ENCODE data around the gene HRH1. TPM values are rescaled to one million over a fixed set of nuclear protein-coding genes. Genes with fewer than 3 reads are reported as not detected.

The HRH1 gene
- total RNA-seq, 2 donors from 2014 or later, result 0.50 to 5.9 TPM

DNA sequence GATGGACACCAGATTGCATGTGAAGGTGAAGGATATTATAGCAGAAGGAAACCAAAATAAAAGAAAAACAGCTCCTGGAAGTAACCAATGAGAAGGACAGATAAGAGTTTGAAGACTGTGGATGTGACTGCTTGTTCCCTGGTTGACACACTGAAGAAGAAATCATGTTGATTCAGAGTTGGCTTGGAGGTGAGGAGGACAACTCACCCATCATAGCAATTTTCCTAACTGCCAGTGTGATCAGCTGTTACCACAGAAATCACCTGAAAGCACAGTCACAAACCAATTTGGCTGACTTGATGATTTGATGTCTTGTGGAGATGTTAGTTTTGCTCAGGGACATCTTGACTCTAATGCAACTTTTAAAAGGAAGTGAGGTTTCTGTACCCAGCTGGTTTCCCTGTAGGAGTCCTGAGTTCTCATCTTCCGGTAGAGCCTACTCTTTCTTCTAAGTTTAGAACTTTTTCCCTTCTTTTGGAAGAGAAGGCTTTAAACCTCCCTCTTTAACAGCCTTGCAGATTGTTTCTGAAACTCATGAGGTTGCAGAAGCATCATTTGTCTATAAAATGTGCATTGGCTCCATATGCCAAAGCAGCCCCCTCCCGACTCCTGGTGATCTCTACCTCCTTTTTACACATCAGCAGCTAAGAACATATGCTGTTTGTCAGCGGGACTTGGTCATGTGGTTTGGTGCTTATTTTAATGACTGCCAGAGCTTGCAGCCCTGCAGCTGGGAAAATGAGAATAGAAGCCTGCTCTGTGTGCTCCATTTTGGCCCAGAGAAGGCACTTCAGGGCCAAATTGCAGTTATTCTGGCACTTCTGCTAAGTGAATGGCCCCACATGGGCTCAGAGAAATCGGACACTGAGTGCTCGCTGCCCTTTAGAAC is 128.2 kb downstream of the HRH1 start:
- Histone ChIP-seq H3K36me3 (no peaks in the 10 kb centered on the region), H3K9me3 (no peaks in the 10 kb centered on the region), H3K27me3 (replicated peaks; ENCODE audit: insufficient read depth) (no peaks in the 10 kb centered on the region), H3K27ac (no peak overlapping the region), H3K4me3 (no peak overlapping the region), H3K4me1 (replicated peaks) (peaks cover 4% of the 10 kb centered on the region)
- WGBS, result 50% methylated on average over 5 of the region's 5 CpGs
- TF ChIP-seq POLR2A (IDR thresholded peaks at IDR 0.05), result no peak
- TF ChIP-seq POLR2AphosphoS5 (IDR thresholded peaks at IDR 0.05), result no peak
- TF ChIP-seq, protein P1, sequence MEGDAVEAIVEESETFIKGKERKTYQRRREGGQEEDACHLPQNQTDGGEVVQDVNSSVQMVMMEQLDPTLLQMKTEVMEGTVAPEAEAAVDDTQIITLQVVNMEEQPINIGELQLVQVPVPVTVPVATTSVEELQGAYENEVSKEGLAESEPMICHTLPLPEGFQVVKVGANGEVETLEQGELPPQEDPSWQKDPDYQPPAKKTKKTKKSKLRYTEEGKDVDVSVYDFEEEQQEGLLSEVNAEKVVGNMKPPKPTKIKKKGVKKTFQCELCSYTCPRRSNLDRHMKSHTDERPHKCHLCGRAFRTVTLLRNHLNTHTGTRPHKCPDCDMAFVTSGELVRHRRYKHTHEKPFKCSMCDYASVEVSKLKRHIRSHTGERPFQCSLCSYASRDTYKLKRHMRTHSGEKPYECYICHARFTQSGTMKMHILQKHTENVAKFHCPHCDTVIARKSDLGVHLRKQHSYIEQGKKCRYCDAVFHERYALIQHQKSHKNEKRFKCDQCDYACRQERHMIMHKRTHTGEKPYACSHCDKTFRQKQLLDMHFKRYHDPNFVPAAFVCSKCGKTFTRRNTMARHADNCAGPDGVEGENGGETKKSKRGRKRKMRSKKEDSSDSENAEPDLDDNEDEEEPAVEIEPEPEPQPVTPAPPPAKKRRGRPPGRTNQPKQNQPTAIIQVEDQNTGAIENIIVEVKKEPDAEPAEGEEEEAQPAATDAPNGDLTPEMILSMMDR (IDR thresholded peaks at IDR 0.05), result no peak
- no peak for DNase-seq (ENCODE audit: low spot score)
- intact Hi-C loops (cut with DNase I), result no loop called here

DNA sequence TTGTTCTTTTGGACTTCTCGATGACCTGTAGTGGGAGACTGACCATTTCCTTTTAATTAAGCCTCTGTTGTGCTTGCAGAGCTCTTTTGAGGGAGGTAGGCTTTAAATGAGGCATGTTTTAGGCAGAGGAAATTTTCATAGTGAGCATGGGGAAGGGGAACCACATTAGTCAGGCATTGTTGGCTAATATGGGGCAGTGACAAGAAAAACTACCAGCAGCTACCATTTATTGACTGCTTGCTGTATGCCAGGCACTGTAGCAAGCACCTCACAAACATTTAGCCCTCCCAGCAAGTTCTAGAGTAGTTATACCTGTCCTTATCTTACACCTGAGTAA is 128.8 kb downstream of the HRH1 start:
- WGBS, result 61% methylated on average over 1 of the region's 1 CpG

DNA sequence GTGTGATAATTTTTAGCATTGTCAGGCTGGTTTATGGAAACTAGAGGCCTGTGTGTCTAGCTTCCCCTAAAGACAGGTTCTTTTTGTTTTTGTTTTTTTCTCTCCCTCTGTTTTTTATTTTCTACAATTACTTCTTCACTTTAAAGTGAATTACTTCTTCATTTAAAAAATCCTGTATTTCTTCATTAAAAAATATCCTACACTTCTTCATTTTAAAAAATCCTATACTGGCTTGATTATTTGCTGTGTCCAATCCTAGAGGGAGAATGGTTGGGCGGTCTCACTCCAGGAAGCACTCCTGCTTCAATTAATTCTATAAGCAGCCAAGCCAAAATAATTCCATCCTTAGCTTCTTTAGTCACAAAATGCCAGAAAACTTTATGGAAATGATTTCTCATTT is 129.7 kb downstream of the HRH1 start:
- no peaks in the 10 kb centered on the region for H3K36me3 ChIP-seq
- H3K4me1 ChIP-seq (replicated peaks), result peaks cover 9% of the 10 kb centered on the region
- no peak for TF ChIP-seq POLR2A (IDR thresholded peaks at IDR 0.05)
- TF ChIP-seq POLR2AphosphoS5 (IDR thresholded peaks at IDR 0.05), result no peak
- TF ChIP-seq, protein P1 (IDR thresholded peaks at IDR 0.05), result no peak
- no peak overlapping the region for H3K4me3 ChIP-seq
- intact Hi-C loops (cut with DNase I), result no loop called here
- no peak for DNase-seq (ENCODE audit: low spot score)
- no peaks in the 10 kb centered on the region for H3K27me3 ChIP-seq (replicated peaks; ENCODE audit: insufficient read depth)
- H3K9me3 ChIP-seq, result no peaks in the 10 kb centered on the region
- no peak overlapping the region for H3K27ac ChIP-seq
- WGBS, result 100% methylated on average over 1 of the region's 1 CpG

More for the DNA sequence above, 128.8 kb downstream of the HRH1 start:
- no peaks in the 10 kb centered on the region for H3K36me3 ChIP-seq
- no peak for DNase-seq (ENCODE audit: low spot score)
- no peaks in the 10 kb centered on the region for H3K27me3 ChIP-seq (replicated peaks; ENCODE audit: insufficient read depth)
- H3K4me3 ChIP-seq, result no peak overlapping the region
- no peak overlapping the region for H3K27ac ChIP-seq
- intact Hi-C loops (cut with DNase I), result no loop called here
- no peaks in the 10 kb centered on the region for H3K9me3 ChIP-seq
- H3K4me1 ChIP-seq (replicated peaks), result peaks cover 7% of the 10 kb centered on the region
- no peak for TF ChIP-seq POLR2A (IDR thresholded peaks at IDR 0.05)
- no peak for TF ChIP-seq POLR2AphosphoS5 (IDR thresholded peaks at IDR 0.05)
- TF ChIP-seq, protein P1 (IDR thresholded peaks at IDR 0.05), result no peak

DNA sequence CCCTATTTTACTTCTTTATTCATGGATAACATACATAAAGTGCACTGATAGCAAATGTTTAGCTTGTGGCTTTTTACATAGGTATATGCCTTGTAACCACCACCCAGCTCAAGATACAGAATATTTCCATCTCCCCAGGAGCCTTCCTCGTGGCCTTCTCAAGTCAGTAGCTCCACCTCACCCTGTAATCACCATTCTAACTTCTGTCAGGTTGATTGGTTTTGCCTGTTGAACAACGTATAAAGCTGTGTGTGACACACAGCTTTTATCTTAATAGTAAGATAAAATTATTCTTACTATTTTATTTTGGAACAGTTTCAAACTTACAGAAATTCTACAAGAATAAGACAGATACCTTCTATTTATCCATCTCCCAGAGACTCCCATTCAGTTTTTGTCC is 131.2 kb downstream of the HRH1 start:
- H3K4me3 ChIP-seq, result no peak overlapping the region
- H3K27me3 ChIP-seq (replicated peaks; ENCODE audit: insufficient read depth), result no peaks in the 10 kb centered on the region
- H3K4me1 ChIP-seq (replicated peaks), result peaks cover 9% of the 10 kb centered on the region
- intact Hi-C loops (cut with DNase I), result no loop called here
- no peak overlapping the region for H3K27ac ChIP-seq
- TF ChIP-seq POLR2AphosphoS5 (IDR thresholded peaks at IDR 0.05), result no peak
- TF ChIP-seq, protein P1 (IDR thresholded peaks at IDR 0.05), result no peak
- no peak for TF ChIP-seq POLR2A (IDR thresholded peaks at IDR 0.05)
- no peak for DNase-seq (ENCODE audit: low spot score)
- no peaks in the 10 kb centered on the region for H3K36me3 ChIP-seq
- no peaks in the 10 kb centered on the region for H3K9me3 ChIP-seq
- 70% methylated on average over 2 of the region's 2 CpGs for WGBS

DNA sequence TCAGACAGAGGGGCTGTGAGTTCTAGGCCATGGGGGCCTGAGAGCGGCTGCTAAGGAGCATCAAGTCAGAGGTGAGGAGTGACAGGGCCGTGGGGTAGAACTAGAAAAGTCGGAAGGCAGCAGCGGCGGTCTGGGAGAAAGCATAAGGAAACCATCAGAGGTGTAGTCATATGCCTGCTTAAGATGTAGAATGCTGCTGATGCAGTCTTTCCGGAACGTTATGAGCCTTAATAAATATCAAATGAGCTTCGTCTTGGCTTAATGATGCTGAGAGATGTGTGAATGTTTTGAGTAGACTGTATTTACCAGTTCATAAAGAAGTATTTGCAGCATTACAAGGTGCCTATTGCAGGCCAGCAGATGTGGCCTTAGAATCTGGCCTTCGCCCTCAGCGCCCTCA is 133.1 kb downstream of the HRH1 start:
- Histone ChIP-seq H3K4me3 (no peak overlapping the region), H3K27me3 (replicated peaks; ENCODE audit: insufficient read depth) (no peaks in the 10 kb centered on the region), H3K27ac (peak overlapping the region; percentile 6 to 23), H3K9me3 (no peaks in the 10 kb centered on the region), H3K36me3 (no peaks in the 10 kb centered on the region), H3K4me1 (replicated peaks) (peaks cover 9% of the 10 kb centered on the region)
- no peak for DNase-seq (ENCODE audit: low spot score)
- intact Hi-C loops (cut with DNase I), result no loop called here
- TF ChIP-seq POLR2AphosphoS5 (IDR thresholded peaks at IDR 0.05) (no peak), POLR2A (IDR thresholded peaks at IDR 0.05) (no peak)
- TF ChIP-seq, protein P1 (IDR thresholded peaks at IDR 0.05), result no peak
- WGBS, result 42% methylated on average over 9 of the region's 10 CpGs

All from prostate gland (tissue), 2 donors.